GM10266 (cell line): ENCODE results near the gene GOLGA3.

Source experiments
- DNase-seq: peaks from one replicate; pipeline ENCODE4 v3.0.0; 2012; ENCODE audit errors: extremely low spot score
- TF ChIP-seq, protein P1 (sequence below): IDR thresholded peaks from 2 replicates; pipeline ENCODE4 v1.5.1; 2012; ENCODE audit warnings: mild to moderate bottlenecking, low read depth; ENCODE audit not compliant: control insufficient read depth, insufficient read depth; ENCODE audit errors: missing control alignments

GOLGA3 gene

DNA sequence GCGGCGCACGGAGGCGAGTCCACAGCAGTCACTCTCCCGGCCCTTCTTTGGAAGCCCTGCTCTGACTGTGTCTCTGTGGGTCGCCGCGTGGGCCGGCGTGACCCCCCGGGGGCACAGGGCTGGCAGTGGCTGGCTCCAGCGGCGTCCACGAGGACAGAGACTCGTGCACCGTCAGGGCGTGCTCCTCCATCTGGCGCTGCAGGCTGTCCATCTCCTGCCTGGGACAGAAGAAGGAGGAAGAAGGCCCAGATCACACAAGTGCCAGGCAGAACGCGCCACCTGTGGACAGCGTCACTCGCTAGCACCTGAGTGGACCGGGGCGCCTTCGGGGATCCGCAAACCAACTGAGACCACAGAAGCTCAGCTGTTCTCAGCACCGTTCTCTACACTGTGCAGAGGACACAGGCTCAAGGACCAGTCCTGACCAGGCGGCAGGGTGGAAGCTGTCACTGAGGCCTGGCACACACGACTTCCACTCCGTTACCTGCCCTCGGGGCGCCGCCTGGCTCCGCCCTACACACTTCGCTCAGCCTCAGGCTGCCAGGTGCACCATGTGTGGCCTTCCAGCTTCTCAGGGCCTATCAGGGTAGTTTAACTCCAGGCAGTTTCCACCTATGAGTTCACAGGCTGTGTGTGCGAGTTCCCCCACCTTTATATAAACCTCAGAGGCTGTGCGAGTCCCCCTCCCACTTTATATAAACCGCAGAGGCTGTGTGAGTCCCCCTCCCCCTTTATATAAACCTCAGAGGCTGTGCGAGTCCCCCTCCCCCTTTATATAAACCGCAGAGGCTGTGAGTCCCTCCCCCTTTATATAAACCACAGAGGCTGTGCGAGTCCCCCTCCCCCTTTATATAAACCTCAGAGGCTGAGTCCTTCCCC lies 55.4 kb downstream of the GOLGA3 start:
- TF ChIP-seq, protein P1, sequence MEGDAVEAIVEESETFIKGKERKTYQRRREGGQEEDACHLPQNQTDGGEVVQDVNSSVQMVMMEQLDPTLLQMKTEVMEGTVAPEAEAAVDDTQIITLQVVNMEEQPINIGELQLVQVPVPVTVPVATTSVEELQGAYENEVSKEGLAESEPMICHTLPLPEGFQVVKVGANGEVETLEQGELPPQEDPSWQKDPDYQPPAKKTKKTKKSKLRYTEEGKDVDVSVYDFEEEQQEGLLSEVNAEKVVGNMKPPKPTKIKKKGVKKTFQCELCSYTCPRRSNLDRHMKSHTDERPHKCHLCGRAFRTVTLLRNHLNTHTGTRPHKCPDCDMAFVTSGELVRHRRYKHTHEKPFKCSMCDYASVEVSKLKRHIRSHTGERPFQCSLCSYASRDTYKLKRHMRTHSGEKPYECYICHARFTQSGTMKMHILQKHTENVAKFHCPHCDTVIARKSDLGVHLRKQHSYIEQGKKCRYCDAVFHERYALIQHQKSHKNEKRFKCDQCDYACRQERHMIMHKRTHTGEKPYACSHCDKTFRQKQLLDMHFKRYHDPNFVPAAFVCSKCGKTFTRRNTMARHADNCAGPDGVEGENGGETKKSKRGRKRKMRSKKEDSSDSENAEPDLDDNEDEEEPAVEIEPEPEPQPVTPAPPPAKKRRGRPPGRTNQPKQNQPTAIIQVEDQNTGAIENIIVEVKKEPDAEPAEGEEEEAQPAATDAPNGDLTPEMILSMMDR, result no peak
- DNase-seq, result no peak

DNA sequence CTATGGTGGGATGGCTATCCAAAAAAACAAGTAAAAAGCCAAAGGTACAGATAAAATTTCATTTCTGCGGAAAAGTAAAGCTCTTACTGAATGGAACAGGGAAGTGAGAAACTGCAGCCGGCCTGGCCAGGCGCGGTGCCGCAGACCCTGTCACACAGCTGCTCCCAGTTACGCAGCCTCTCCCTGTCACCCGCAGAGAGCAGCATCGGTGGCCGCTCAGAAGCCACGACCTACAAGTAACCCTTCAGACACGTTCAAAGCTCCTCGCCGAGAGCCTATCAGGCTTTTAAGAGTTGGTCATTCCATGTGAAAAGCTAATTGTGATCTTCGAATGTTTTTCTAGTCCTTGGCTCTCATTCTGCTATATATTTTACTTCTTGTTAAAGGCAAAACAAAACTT lies 56.1 kb downstream of the GOLGA3 start:
- DNase-seq, result peak; percentile 85
- TF ChIP-seq, protein P1, result no peak

DNA sequence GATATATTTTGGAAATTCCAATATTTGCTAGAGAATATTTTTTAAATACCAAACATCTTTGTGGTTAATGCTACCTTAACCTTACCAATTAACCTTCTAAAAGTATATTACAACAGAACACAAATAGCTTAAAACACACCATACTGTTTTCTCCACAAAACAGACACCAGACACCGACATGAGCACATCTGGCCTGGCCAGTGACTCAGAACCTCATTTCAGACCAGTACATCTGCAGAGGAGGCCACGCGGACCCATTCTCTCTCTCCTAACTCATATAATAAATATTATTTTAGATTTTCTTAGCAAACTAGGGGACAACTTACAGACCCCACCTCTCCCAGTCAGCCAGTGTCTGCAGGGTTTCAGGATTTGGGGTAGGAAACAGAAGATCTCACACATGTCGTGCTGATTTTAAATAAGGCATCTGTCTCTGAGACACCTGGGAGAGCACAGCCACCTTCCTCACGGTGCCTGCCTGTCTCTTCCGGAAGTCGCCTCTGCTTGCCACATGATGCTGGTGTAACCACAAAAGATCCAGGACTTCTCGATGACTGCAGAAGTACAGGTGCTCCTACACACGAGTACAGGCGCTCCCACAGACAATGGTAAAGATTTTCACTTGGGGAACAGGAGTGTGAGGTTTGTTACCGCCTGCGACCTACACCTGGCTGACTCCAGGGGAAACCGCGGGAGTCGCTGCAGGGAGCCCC lies 57.4 kb downstream of the GOLGA3 start:
- peak; percentile 64 for DNase-seq
- TF ChIP-seq, protein P1, result no peak

DNA sequence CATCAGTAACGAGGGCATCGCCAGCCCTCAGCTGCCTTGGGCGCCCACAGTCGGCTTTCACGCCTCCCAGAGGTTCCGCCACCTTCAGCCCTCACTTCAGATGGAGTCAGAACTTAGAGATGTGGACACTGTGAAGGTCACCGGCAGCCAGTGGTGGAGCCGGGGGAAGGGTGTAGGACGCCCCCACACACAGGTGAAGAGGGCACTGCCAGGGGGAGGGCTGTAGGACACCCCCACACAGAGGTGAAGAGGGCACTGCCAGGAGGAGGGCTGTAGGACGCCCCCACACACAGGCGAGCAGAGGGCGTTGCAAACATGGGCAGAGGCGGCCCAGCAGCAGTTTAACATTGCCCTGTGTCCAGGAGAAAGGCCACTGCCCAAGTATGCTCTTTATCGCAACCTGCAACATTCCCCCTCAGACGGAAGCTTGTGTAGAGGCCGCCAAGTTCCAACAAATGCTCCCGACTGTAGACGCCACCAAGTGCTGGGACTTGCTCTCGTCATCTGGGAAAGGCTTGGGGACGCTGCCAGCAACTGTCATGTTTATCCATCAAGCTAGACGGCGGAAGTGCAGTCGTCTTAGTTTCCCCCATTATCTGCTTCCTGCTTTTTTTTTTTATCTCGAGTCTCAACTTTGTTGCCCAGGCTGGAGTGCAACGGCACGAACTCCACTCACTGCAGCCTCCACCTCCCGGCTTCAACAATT lies 62.1 kb downstream of the GOLGA3 start:
- TF ChIP-seq, protein P1, result no peak
- no peak for DNase-seq

DNA sequence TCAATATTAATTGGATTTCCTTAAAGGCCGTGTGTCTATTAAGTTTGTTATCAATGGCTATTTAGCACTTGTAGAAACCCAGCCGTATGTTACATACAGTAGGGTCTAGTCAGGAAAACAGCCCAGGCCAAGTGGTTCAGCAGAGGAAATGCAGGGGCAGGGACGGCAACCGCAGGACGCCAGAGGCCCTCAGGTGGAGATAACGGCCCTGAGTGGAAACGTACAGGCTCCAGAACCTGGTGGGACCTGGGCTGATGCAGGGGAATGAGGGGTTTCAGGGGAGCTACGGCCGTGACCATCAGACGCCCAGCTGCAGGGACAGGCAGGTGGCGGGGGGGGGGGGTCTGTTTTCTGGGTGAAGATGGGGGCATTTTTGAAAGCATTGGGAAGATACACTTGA lies 63.3 kb downstream of the GOLGA3 start:
- TF ChIP-seq, protein P1, result no peak
- no peak for DNase-seq

DNA sequence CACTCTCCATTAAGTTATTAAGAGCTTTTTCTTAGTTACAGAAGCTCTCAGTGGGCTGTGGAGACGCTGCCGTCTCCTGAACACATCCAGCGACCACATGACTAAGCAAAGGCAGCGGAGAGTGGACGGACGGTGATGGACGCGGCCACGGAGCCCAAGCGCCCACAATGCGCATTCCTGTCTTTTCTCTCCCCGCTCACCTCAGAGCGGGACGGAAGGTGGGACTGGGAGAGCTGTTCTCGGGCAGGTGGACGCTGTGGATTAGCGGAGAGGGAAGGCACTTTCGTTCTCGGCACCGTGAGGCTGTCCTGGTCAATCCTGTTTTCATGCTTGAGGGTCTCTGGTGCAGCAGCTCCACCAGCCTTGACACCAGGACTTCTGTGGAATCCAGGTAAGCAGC lies 64.4 kb downstream of the GOLGA3 start:
- DNase-seq, result no peak

More for the DNA sequence above, 64.4 kb downstream of the GOLGA3 start:
- TF ChIP-seq, protein P1, result no peak
